ENCODE results near the gene XRCC5.

DNA sequence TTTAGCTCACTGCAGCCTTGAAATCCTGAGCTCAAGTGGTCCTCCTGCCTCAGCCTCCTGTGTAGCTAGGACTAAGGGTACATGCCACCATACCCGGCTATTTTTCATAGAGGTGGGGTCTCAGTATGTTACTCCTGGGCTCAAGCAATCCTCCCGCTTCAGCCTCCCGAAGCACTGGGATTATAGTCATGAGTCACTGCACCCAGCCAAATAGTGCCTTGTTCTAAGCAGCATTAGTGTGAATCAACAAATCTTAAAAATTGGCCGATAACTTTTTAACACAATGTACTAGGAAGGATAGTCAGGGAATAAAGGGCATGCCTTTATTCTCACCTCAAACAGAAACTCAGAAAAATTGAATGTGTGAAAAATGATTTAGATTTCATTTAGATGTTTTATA is 51.6 kb downstream of the XRCC5 start:
- TF ChIP-seq, protein P1, sequence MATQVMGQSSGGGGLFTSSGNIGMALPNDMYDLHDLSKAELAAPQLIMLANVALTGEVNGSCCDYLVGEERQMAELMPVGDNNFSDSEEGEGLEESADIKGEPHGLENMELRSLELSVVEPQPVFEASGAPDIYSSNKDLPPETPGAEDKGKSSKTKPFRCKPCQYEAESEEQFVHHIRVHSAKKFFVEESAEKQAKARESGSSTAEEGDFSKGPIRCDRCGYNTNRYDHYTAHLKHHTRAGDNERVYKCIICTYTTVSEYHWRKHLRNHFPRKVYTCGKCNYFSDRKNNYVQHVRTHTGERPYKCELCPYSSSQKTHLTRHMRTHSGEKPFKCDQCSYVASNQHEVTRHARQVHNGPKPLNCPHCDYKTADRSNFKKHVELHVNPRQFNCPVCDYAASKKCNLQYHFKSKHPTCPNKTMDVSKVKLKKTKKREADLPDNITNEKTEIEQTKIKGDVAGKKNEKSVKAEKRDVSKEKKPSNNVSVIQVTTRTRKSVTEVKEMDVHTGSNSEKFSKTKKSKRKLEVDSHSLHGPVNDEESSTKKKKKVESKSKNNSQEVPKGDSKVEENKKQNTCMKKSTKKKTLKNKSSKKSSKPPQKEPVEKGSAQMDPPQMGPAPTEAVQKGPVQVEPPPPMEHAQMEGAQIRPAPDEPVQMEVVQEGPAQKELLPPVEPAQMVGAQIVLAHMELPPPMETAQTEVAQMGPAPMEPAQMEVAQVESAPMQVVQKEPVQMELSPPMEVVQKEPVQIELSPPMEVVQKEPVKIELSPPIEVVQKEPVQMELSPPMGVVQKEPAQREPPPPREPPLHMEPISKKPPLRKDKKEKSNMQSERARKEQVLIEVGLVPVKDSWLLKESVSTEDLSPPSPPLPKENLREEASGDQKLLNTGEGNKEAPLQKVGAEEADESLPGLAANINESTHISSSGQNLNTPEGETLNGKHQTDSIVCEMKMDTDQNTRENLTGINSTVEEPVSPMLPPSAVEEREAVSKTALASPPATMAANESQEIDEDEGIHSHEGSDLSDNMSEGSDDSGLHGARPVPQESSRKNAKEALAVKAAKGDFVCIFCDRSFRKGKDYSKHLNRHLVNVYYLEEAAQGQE (IDR thresholded peaks at IDR 0.05; ENCODE audit: insufficient read depth in 1 of 2, low read depth in 2 of 2, low read length in 2 of 2), result no peak
- no peak for TF ChIP-seq TAF1 (IDR thresholded peaks at IDR 0.05; ENCODE audit: borderline replicate concordance, insufficient read depth, low read length)

Measured in PFSK-1 (cell line).